GM21723 (cell line): ENCODE measurements around the gene KRT33B.

ENCODE experiments used
- ATAC-seq: cut with Tn5 transposase; IDR thresholded peaks from one replicate; pipeline ENCODE4 v1.9.1; 2021; ENCODE audit warnings: mild to moderate bottlenecking, moderate library complexity; ENCODE audit not compliant: unreplicated experiment

The KRT33B gene

GRCh38 chr17:41326173-41327145 lies 43.2 kb downstream of the KRT33B start:
- no peak for ATAC-seq

DNA sequence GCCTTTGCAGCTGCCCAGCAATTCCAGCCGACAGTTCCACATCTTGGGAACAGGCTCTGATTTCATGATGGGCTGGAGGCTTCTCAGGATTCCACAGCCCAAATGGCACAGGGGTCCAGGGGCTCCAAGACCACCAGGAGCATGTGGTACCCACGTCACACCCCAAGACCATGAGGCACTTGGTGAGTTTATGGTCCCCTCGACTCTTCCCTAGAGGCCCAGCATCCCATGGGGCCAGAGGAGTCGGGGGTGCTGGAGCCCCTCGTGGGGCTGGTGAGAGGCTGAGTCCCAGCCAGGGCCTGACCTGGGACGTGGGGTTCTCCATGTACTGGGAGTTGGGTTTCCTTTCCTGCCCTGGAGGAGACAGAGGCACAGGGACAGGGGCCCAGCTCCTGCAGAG lies 44.0 kb downstream of the KRT33B start:
- ATAC-seq = no peak

GRCh38 chr17:41325126-41325525 lies 44.5 kb downstream of the KRT33B start:
- no peak for ATAC-seq

- ATAC-seq = no peak
These were observed 45.2 kb downstream of the KRT33B start for GRCh38 chr17:41324180-41325075.

- no peak for ATAC-seq
These were observed 46.4 kb downstream of the KRT33B start for GRCh38 chr17:41322903-41323895.

GRCh38 chr17:41322094-41322902 lies 47.3 kb downstream of the KRT33B start:
- ATAC-seq = no peak

- no peak for ATAC-seq
These were observed 51.4 kb downstream of the KRT33B start for GRCh38 chr17:41318231-41318630.

- no peak for ATAC-seq
These were observed 53.7 kb downstream of the KRT33B start for GRCh38 chr17:41315814-41316445.

- no peak for ATAC-seq
These were observed 54.3 kb downstream of the KRT33B start, which contains the start of gene KRTAP17-1 for GRCh38 chr17:41315204-41315794. Gene KRTAP17-1, minus strand, starts transcription at chr17:41315710. Its CDS starts 60 bp downstream, at chr17:41315650.
